Activated T-cell treated with anti-CD3 and anti-CD28 coated beads, Interleukin-2, amount 50 U/mL, for 1 hour (primary cell): ENCODE results near the gene TET3.
"Not testable (repeated sequence)": the region's sequence is repeated elsewhere in the genome, so short reads cannot be mapped to it uniquely, and the experiment has no call there.

Experiments used
- DNase-seq: peaks from one replicate; pipeline ENCODE4 v3.0.0-alpha.2; 2020

TET3 gene

GRCh38 chr2:73984203-73984921 lies at the start of gene TET3:
TSS of gene TET3 (plus strand) at chr2:73984910. CDS start at chr2:73986404, 1,494 bp downstream.
- peak; percentile 40 for DNase-seq

- DNase-seq: no peak
These were observed 49.1 kb upstream of the TET3 start for GRCh38 chr2:73935641-73936040.

GRCh38 chr2:73937103-73937885 lies 47.4 kb upstream of the TET3 start:
- DNase-seq: no peak

GRCh38 chr2:73937899-73938298 lies 46.8 kb upstream of the TET3 start:
- DNase-seq: no peak

- no peak for DNase-seq
These were observed 45.9 kb upstream of the TET3 start for GRCh38 chr2:73938718-73939352.

- DNase-seq: peak; percentile 44
These were observed 45.3 kb upstream of the TET3 start for GRCh38 chr2:73939419-73939818.

- not testable (repeated sequence) for DNase-seq
These were observed 44.6 kb upstream of the TET3 start for GRCh38 chr2:73940066-73940465.

GRCh38 chr2:73942664-73943063 lies 42.0 kb upstream of the TET3 start:
- no peak for DNase-seq

- DNase-seq: no peak
These were observed 40.0 kb upstream of the TET3 start for GRCh38 chr2:73944714-73945113.

- no peak for DNase-seq
These were observed 38.5 kb upstream of the TET3 start for GRCh38 chr2:73946215-73946614.

- DNase-seq: no peak
These were observed 38.0 kb upstream of the TET3 start for GRCh38 chr2:73946666-73947065.

GRCh38 chr2:73947412-73948018 lies 37.2 kb upstream of the TET3 start:
- DNase-seq: no peak

- no peak for DNase-seq
These were observed 34.9 kb upstream of the TET3 start for GRCh38 chr2:73949802-73950201.

- no peak for DNase-seq
These were observed 31.9 kb upstream of the TET3 start for GRCh38 chr2:73952499-73953446.

GRCh38 chr2:73956218-73956865 lies 28.4 kb upstream of the TET3 start:
- DNase-seq: no peak

GRCh38 chr2:73961274-73961673 lies 23.4 kb upstream of the TET3 start:
- no peak for DNase-seq

- no peak for DNase-seq
These were observed 22.7 kb upstream of the TET3 start for GRCh38 chr2:73961823-73962615.

GRCh38 chr2:73962798-73963197 lies 21.9 kb upstream of the TET3 start:
- DNase-seq: no peak

- no peak for DNase-seq
These were observed 21.2 kb upstream of the TET3 start for GRCh38 chr2:73963385-73964120.

- no peak for DNase-seq
These were observed 20.5 kb upstream of the TET3 start for GRCh38 chr2:73964223-73964622.
